Measurements from ENCODE around the gene DPH2. TPM values are rescaled to one million over a fixed set of nuclear protein-coding genes. Genes with fewer than 3 reads are reported as not detected.

DPH2 gene
- polyA plus RNA-seq, 1 of the 3 experiments (the other 2 are of a cell fraction), result 76.9 TPM

- TF ChIP-seq ZBTB33 (IDR thresholded peaks at IDR 0.05; ENCODE audit: borderline replicate concordance, low read depth) (no peak), CHD2 (IDR thresholded peaks at IDR 0.05; ENCODE audit: low read length, partially characterized antibody) (peak; percentile 95), RXRA (IDR thresholded peaks at IDR 0.05; ENCODE audit: borderline replicate concordance, low read depth) (no peak), RFX5 (IDR thresholded peaks at IDR 0.05; ENCODE audit: low read length) (peak; percentile 39; the same call in 1 of the 2 replicates), RAD21 (IDR thresholded peaks at IDR 0.05; ENCODE audit: low read length) (no peak), MAX (IDR thresholded peaks at IDR 0.05; ENCODE audit: low read depth) (peak; percentile 99), FOSL2 (IDR thresholded peaks at IDR 0.05; ENCODE audit: borderline replicate concordance, low read depth) (no peak), TEAD4 (IDR thresholded peaks at IDR 0.05; ENCODE audit: borderline replicate concordance, insufficient read depth) (no peak), MXI1 (IDR thresholded peaks at IDR 0.05; ENCODE audit: low read depth, low read length) (peak; percentile 99), IRF3 (IDR thresholded peaks at IDR 0.05; ENCODE audit: low read depth, low read length) (peak; percentile 60)
These were observed at the start of gene DPH2 (continued) for GRCh38 chr1:43969746-43970466.

GRCh38 chr1:43921022-43921421 lies 48.8 kb upstream of the DPH2 start:
- Histone ChIP-seq H3K4me1 (ENCODE audit: control insufficient read depth in 1 of 2, insufficient read depth in 2 of 2, low read depth in 1 of 2, low read length in 1 of 2) (no peaks in the 10 kb centered on the region; a peak in 1 of 4 replicates), H3K27ac (ENCODE audit: low read depth in 2 of 2, low read length in 1 of 2) (no peak overlapping the region), H3K79me2 (ENCODE audit: insufficient read depth) (no peaks in the 10 kb centered on the region), H3K9me3 (no peaks in the 10 kb centered on the region), H2AFZ (ENCODE audit: low read depth) (no peak overlapping the region), H3K27me3 (ENCODE audit: insufficient read depth) (no peaks in the 10 kb centered on the region), H3K4me2 (no peak overlapping the region), H4K20me1 (ENCODE audit: insufficient read depth) (no peaks in the 10 kb centered on the region), H3F3A (replicated peaks; ENCODE audit: insufficient read depth) (peaks cover 19% of the 10 kb centered on the region), H3K36me3 (replicated peaks in 1 of 2; ENCODE audit: control insufficient read depth in 1 of 2, insufficient read depth in 2 of 2, low read length in 1 of 2) (peaks cover 2 to 3% of the 10 kb centered on the region in 2 experiments), H3K9ac (no peak overlapping the region), H3K9me2 (no peaks in the 10 kb centered on the region), H3K4me3 (ENCODE audit: low read depth in 2 of 2, low read length in 1 of 2) (no peak overlapping the region)
- no peak for DNase-seq
- ChIA-PET POLR2A (no interaction called here), CTCF (interaction anchor here (1.3 to 16.3 kb wide), 2 partner anchors 12 to 157 kb away, joined by 8 to 175 read pairs; partner anchors contain the start of gene ARTN)
- TF ChIP-seq USF2 (IDR thresholded peaks at IDR 0.05; ENCODE audit: borderline replicate concordance, low read depth, low read length) (no peak), PBX3 (IDR thresholded peaks at IDR 0.05) (no peak), NFIC (IDR thresholded peaks at IDR 0.05; ENCODE audit: borderline replicate concordance) (no peak), MEF2A (IDR thresholded peaks at IDR 0.05; ENCODE audit: borderline replicate concordance, low read depth) (no peak), MXI1 (IDR thresholded peaks at IDR 0.05; ENCODE audit: low read depth, low read length) (no peak), ELF1 (IDR thresholded peaks at IDR 0.05) (no peak), MAX (IDR thresholded peaks at IDR 0.05; ENCODE audit: low read depth) (no peak), GATA2 (CRISPR knock-in tag; IDR thresholded peaks at IDR 0.05) (no peak), TCF12 (IDR thresholded peaks at IDR 0.05) (no peak)
- 96% methylated on average over 5 of the region's 6 CpGs for WGBS (ENCODE audit: low lambda C conversion rate)

Measured in SK-N-SH (cell line).